ENCODE measurements around the gene SIK2.

Gene SIK2

DNA sequence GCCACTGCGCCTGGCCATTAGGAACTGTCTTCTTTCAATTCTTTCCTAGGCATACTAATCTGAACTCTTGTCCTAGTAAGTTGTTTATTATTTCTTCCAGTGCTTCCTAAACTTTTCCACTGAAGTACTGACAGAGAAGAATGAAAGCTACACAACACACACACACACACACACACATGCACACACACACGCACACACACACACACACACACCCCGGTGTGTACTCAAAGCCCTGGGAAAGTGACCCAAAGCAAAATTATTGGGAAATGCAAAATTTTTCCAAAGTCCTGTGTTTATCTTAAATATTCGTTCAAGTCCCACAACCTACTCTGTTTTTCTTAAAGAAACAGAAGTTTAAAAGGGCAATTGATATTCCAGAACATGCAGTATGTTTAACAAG, 19.4 kb upstream of the SIK2 start:
- DNase-seq: no peak

DNA sequence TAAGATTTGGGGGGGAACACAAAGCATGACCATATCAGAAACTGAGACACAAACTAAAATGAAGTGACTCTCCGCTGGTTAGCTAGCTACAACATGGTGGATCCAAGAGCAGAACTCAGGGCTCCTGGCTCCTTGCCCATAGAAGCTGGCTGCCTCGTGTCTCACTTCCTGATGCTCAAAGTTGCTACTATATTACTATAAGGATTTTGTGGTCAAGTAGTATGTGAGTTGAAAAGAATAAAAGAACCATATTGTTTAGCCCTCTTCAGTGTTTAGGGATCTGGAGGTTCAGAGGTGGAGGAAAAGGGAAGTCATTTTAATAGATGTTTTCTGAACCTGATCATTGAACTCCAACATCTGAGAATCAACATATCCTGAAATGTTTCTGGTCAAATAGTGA, 16.9 kb upstream of the SIK2 start:
- DNase-seq: peak; percentile 27

DNA sequence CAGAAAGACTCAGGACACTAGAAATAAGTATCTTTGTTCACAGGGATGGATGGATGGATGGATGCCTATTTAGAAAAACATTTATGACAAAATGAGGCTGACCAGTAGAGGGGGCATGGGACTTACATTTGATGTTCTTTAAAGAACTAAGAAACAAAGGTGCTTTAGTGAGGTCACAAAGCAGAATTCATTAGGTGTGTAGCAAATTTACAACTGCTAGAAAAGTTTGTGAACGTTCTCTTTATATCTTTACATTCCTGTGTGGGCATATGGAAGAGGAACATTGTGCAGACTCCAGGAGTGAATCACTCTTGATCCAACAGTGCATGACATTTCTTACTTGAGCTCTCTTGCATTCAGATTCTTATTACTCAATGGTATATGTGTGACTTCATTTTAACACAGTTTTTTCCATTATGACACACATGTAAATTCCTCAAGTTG, 15.8 kb upstream of the SIK2 start:
- peak; percentile 86 for DNase-seq

DNA sequence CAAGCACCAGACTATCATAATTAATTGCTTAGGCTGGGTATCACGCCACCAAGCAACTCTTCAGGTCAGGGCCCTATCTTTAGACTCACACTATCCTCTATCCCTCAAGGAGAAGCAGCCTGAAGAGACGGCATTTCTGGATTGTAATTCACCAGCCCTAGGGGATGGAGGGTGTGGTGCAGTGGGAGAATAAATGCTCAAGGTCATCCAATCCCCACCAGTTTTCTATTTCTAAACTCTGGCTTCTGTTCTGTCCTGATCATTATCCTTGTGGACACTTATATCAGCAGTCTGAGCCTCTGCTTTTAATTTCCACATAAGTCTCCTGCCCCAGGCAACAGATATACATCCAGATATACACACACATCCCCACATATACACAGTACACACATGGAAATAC, 13.1 kb upstream of the SIK2 start:
- DNase-seq: no peak

DNA sequence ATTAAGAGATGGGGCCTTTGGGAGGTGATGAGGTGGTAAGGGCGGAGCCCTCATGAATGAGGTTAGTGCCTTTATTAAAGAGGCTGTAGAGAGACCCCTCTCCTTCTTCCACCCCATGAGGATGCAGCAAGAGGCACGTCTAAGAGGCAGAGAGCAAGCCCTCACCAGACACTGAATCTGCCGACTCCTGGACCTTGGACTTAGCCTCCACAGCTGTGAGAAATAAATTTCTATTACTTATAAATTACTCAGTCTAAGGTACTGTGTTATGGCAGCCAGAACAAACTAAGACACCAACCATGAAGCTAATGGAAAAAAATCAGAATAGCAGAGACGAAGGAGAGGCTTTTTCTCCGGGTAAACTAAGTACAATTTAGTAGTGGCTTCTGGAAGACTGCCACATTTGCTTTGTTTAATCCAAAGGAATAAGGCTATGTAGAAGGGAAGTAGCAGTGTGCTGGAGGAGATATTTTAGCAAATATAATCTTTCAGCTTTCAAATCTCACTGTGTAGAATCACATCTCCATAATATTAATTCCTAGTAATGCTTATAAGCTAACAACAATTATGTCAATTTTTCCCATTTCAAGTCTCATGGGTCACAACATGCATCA, 12.3 kb upstream of the SIK2 start:
- DNase-seq: no peak

DNA sequence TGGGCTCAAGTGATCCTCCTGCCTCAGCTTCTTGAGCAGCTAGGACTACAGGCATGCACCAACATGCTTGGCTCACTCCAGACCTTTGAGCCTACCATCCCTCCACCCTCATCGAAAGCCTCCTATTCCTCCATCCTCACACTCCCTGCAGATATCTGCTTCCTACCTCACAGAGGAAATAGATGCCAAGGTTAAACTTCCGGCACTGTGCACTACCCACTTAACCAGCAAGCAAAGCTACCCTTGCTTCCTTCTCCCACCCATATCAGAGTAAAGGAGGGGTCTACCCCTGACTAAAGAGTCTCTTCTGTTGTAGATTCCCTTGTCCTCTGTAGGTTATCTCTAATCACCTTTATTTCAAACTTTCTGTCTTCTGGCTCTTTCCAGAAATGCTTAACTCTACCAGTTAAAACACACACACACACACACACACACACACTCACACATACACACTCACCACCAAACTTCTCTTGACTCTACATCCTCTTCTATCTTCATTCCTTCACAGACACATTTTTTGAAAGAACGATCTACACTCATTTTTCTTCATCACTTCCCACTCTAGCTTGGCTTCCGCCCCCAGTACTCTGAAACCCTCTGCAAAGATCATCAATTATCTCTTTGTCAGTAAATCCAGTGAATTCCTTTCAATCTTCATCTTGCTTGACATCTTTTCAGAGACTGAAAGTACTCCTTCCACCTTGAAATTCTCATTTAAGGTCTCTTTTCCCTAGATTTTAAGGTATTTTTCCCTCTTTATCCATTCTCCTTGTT, 10.9 kb upstream of the SIK2 start:
- DNase-seq: no peak

DNA sequence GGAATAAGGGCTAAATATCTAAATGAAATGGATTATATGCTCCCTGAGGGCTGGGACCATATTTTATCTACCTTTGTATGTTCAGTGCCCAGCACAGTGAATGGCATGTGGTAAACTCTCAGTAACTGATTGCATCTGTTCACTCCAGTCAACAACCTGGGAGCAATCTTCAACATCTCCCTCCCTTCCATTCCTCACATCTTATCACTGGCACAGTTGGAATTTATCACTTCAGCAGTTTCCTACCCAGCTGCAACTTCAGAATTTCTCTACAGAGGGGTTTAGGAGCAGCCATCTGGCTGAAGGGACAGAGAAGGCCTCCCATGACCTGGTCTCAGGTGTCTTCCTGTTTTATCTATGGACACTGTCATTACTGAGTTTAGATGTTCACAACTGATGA, 9.8 kb upstream of the SIK2 start:
- no peak for DNase-seq

DNA sequence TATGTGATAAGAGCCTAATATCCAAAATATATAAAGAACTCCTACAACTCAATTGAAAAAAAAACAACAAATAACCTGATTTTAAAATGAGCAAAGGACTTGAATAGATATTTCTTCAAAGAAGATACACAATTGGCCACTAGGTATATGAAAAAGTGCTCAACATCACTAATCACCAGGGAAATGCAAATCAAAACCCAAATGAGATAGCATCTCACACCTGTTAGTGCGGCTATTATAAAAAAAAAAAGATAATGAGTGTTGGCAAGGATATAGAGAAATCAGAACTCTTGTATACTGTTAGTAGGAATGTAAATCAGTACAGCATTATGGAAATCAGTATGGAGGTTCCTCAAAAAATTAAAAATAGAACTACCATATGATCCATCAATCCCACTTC, 5.9 kb upstream of the SIK2 start:
- no peak for DNase-seq

DNA sequence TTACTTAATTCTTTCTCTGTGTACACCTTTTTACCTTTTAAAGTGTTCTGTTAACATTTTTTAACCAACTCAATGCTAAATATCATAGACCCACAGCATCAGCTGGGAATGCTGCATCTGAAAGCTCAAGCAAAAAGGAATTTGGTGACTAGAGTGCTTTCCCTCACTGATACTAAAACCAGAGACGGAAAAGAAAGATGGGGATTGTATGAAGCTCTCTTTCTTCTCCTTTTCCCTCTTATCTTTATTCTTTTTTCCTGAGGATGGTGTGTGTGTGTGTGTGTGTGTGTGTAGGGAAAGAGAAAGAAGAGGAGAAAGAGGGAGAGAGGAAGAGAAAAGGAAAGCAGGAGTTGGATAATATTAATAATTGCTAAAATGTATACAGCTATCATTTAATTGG, 4.1 kb upstream of the SIK2 start:
- no peak for DNase-seq

DNA sequence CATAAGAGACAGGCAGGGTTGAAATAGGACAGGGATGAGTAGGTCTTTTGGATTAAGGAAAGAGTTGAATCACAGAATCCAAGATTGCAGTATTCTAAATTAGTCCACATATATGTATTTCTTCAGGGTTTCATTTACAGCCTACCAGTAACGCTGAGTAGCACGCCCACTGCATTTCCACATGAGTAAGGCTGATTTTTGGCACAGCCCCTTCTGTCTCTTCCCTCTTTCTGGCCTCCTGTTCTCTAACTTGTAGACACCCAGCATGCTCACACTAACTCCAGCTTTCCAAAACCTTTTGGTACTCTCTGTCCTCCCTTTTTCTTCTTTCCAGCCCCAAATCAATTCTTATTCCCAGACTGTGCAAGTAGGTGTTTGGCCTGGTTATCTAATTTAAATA, 3.7 kb upstream of the SIK2 start:
- DNase-seq: peak; percentile 31

DNA sequence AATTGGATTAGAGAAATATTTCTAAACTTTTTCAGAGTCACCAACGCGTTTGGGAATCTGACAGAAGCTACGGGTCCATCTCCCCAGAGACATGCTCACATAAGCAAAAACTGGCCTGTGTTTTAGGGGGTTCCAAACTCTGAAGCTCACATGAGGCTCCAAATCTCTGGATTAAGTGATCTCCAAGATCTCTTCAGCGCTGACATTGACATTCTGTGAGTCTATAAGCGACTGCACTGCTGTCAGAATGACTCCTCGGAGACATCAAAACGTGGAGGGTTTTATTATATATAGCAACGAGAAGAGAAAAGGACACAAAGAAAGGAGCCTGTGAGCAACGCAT, 642 bp upstream of the SIK2 start:
- DNase-seq: no peak

DNA sequence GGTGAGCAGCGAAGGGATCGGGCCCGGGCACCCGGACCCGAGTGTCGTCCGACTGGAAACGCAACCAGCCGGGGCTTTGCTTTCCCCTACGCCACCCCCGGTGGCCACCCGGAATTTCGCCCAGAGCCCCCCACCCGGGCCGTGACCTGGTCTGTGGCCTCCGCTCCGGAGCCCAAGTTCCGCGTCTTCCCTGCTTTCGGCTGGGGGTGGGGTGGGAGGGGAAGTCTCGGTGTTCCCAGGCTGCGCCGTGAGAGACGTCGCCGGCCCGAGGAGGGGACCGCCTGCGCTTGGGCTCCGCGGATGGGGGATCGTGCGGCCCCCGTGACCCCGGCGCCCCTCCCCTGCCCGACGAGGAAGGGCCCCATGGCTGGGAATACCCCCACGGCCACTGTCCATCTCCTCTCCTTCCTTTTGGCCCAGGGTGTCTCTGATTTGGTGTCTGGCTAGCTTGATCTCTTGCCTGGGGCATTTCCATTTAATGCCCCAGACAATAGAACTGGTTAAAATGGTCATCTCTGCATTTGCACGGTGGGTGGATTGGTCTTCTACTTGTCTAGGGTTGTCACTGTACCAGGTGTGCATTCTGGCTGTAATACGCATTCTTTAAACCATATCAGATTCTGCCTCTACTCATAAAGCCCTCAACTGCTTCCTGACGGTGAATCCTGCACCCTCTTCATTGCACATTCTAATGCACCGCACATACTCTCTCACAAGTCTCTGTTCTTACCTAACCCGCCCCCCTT, 789 bp downstream of the SIK2 start:
- DNase-seq: peak; percentile 82

DNA sequence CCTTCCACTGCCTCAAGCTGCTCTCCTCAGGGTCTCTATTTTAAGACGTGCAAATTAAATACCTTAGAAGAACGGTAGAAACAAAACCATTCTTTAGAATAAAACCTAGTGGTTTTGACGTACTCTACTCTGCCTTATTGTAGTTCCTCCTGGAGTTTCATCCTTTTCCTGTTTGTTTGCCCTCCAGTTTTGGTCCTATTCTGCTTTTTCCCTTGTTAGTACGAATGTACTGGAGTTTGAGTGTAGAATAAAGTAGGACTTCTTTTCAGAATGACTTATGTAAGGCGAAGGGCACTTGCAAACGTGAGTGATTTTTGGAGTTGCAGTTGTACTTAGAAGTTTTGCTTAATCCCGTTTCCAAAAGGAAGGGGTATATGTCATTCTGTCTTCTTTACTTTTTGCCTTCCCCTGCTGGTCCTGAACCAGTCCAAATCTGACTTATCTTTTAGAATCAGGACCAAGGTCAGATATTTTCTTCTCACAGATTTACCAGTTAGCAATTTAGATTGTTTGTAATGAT, 1.4 kb downstream of the SIK2 start:
- DNase-seq: peak; percentile 61

DNA sequence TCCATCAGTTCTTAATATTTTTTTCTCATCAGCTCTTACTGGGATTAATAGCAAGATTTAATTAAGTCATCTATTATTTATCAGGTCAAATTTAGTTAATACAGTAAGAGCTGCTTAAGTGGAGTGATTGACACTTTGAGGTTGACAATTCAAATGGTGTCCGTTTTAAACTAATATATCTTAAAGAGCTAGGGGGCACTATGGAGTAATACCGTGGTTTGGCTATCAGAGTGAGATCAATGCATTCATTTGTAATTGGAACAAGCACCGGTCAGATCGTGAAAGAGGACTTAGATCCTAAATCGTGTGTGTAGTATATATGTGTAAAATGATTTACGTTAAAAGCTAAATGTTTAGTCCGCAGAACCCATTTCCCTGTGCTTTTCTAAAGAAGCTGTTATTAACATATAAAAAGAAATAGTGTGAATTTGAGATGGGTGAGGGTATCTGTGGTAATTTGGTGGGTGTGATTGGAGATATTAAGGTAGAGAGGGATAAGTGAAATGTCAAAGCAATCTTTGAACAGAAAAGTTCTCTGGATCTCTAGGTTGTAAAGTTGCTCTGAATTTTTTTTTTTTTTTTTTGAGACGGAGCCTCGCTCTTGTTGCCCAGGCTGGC, 2.3 kb downstream of the SIK2 start:
- DNase-seq: peak; percentile 91

DNA sequence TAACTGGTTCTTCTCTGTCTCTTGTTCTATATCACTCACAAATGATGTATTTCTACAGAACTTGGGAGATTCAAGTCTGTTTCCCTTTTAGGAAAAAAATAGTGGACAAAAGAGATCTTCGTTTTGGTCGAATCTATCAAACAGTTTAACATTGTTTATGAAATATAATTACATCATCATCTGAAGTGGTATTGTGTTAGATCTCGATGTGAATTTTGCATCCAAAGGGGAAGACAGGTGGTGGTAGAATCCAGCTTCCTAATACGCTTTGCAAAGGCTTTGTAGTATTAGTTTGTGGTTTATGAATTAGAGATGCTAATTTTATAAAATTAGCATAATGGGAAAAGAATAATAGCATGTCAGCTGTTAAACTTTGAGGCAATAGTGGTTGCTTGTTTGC, 3.4 kb downstream of the SIK2 start:
- no peak for DNase-seq

DNA sequence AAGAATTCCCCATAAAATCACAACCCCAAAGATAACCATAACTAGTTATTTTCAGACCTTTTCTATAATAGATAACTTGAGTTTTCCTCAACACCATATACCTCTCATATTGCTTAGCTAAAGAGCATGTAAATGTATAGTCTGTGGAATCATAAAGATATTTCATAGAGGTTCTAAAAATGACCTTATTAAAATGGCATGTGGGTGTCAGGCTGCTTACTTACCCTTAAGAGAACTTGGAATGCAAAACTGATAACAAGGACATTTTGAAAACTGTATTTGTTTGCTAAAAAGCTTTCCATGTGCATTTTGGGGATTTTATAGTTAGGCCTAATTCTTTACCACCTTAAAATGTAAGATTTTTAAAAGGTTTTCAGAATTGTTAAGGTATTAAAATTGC, 4.7 kb downstream of the SIK2 start:
- DNase-seq: no peak

DNA sequence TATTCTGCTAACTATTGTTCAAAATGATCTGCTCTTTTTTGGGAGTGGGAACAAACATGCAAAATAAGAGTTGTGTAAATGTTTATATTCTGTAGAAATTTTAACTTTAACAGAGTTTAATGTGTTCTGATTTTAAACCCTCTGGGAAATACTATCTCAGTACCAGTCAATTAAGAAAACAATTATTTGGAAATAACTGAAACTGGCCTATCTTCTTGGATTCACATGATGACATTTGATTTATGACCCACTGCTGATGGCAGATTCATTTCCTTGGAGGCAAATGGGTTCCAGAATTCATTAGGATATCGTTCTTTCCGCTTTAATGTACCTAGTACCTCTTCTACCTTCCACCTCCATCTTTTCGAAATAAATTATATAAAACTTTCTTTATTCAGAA, 5.5 kb downstream of the SIK2 start:
- DNase-seq: no peak

DNA sequence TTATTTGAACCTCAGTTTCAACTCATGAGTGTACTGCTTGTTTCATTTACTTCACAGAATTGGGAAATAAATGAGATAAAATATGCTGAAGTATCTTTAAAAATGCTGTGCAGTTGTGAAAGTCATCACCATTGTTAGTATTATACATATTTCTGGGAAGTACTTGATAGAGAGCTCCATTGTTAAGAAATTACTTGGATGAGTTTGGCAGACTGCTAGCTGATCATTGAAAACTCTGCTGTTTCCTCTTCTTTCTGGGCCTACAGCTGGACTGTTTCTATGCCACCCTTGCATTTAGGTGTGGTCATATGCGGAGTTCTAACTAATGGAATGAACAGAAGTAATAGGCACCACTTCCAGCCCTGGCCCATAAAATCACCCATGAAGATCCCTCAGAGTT, 10.0 kb downstream of the SIK2 start:
- DNase-seq: no peak

DNA sequence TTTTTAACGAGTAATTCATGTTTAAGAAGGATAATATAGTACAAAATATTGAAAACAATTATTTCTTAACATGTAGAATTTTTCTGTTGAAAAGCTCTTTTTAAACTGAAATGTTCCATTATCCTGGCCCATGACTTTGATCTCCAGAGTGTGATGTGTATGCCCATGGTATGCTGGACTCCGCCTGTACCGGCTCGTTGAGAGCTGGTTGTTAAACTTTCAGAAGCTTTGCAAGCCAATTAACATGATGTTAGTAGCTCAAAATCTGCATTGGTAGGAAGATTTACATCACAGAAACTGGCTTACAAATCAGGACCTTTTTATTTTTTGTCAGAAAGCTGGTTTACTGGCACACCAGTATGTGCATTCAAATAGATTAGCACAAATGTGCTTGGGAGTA, 15.0 kb downstream of the SIK2 start:
- no peak for DNase-seq

DNA sequence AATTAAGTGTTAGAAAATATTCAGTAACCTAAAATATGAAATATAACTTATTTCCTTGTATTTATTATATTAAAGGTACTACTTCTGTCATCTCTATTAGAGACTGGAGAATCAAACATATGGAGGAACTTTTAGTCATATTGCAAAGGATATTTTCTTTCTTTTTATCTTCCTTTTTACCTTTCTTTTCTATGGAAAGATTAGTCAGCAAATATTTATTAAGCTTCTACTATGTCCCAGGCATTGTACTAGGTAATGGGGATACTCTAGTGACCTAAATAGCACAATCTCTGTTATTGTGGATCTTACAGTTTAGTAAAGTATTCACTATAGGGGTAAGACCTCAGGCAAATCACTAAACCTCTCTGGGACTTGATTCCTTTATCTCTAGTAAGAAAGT, 18.3 kb downstream of the SIK2 start:
- no peak for DNase-seq

DNA sequence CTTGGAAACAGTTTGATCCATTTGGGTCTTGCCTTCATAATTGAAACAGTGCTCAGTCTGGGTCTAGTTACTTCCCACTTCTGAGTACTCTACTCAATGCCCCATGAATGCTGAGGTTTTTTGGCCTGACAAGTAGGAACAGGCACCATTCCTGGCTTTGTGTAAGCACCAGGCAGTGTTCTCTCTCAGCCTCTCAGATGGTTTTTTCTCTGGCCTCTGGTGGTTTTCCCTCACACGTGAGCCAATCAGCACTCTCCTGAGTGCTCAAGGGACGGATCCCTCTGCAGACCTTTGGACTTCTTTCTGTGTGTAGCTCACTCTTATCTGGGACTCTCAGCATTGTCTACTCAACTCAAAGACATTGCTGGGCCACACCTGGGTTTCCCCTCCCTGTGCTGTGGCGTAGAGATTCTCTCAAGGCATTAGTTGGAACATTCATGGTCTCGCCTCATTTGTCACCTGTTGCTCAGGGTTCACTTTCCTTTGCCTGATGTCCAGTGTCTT, 21.3 kb downstream of the SIK2 start:
- DNase-seq: no peak

DNA sequence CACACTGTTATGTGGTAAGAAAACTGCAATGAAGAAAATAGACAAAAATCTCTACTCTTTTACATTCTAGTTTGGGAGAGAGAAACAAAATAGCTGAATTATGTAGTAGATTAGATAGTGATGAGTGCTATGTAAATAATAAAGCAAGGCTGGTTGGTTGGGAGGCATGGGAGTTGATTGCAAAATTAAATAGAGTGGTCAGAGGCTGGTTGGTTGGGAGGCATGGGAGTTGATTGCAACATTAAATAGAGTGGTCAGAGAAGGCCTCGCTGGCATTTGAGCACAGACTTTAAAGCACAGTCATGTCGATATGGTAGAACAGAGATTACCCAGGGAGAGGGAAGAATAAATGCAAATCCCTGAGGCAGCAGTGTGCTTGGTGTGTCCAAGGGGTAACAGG, 22.4 kb downstream of the SIK2 start:
- DNase-seq: no peak

DNA sequence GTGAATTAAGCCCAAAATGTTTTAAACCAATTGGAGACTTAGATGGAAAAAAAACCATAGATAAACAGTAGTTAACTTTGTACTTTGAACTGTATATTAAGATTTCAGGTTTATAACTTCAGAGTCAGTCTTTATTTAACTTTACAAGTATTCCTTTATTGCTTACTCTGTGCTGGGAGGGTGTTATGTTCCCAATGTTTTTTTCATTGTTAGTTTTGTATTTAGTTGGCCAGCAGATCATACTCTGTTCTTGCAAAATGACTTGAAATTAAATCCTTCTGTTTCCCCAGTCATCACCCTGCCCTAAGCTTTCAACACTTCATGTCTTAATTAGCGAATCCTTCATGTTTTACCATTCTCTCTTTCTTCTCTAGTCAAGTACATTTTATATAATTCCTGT, 25.3 kb downstream of the SIK2 start:
- no peak for DNase-seq

DNA sequence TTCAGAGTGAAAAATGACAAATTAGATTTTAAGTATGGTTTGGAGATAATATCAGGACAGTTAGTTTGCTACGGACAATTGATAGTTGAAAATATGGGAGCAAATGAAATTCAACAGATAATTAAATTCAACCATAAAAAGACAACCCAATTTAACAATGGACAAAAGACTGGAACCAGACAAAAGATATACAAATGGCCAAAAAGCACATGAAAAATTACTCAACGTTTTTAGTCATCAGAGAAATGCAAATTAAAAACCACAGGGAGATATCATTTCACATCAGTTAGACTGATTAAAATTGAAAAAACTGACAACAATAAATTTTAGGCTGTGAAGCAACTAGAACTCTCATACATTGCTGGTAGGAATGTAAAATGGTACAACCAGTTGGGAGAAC, 27.2 kb downstream of the SIK2 start:
- no peak for DNase-seq

Data from OCI-M1 (cell line).